HG02943 (cell line): ENCODE results near the gene NRARP.

Experiments
- ATAC-seq: cut with Tn5 transposase; IDR thresholded peaks from one replicate; pipeline ENCODE4 v1.9.1; 2021; ENCODE audit warnings: mild to moderate bottlenecking, low read depth, moderate library complexity; ENCODE audit not compliant: unreplicated experiment

Gene NRARP

DNA sequence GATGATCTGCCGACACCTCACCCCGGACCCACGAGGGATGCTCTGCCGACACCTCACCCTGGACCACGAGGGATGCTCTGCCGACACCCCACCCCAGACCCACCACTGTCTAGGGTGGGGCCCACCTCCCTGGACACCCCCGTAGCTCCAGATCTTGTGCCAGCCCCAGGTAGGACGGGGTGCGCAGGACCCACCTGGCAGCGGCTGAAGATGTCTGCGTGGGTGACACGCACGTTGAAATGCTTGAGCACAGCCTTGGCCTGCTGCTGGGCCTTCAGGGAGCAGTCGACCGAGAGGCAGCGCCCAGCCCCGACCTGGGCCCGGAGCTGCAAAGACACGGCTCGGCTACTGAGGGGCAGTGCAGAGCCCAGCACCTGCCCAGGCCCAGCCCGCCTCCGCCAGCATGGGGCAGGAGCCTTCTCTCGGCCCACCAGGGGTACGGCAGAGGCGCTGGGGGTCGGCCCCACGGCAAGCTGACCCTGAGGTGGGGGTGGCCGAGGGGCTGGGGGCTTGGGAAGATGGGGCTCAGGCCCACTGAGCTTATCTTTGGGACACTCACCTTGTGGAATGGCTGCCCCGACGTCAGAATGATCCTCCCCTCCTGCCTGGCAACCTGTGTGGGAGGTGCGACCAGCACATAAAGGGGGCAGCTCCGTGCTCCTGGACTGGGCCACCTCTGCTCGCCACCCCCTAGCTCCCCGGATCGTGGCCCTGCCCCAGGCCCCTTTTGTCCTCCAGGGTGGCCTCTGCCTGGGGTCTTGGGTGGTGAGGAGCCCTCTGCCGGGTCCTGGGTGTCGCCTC, 21.7 kb upstream of the NRARP start:
- ATAC-seq, result no peak

DNA sequence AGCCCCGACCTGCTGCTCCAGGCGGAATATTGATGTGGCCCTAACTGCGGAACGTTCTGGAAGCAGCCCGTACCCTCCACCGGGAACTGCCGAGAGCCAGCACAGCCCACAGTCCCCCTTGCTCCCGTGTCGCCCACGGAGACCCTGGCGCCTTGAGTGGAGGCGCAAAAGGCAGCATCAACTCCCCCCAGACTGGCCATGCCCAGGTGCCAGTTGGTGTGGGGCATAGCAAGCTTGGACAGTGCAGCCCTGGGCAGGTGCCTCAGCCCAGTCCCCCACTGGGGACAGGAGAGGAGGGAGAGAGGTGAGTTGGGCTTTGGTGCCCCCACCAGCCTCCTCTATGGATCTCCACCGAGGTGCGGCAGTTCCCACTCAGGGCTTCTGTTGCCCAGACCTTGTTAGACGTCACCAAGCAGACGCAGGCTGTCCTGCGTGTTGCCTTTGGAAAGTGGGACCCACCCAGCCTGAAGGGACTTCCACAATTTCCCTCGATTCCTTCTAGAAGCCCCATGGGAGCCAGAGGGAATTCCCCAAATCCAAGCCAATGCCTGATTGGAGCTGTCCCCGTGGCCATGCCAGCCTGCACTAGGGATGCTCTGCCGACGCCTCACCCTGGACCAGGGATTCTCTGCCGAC, 19.8 kb upstream of the NRARP start:
- ATAC-seq, result no peak

DNA sequence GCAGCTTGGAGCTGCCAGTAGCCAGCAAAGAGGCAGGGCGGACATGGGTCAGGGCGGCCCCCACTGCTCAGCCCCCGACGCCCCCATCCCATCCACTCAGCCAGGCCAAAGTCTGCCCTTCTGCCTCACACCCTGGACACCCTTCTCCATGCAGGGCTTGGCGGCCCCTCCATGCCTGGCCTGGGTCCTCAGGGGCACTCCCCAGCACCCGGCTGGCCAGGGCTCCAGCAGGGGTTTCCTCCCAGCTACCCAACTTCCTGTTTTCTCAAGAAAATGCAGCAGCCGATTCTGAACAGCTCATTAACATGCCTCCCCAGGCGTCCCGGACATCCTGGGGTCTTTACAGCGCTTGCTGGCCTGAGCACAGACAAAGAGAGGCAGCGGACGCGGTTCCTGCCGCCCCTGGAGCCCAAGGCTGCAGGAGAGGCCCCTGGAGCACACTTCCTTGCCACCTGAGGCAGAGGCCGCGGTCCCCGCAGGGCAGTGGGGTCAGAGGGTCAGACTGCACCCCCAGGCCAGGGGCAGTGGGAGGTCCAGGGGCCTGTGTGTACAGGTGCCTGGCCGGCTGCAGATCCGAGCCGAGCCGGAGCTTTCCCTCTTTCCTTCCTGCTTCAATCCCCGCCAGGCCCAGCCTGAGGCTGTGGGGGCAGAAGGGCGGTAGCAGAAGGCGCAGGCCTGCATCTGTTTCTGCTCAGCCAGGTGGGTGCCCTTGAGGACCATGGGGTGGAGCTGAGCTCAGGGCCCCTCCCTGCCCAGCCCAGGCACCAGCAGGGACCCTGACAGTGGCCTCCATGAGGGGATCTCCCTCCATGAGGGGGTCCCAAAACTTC, 18.7 kb upstream of the NRARP start:
- no peak for ATAC-seq

GRCh38 chr9:137319739-137320551, 17.9 kb upstream of the NRARP start:
- no peak for ATAC-seq

- ATAC-seq, result no peak
These were observed 17.1 kb upstream of the NRARP start for GRCh38 chr9:137319011-137319738.

- no peak for ATAC-seq
These were observed 16.5 kb upstream of the NRARP start for GRCh38 chr9:137318602-137319001.

- no peak for ATAC-seq
These were observed 15.8 kb upstream of the NRARP start for GRCh38 chr9:137317718-137318511.

DNA sequence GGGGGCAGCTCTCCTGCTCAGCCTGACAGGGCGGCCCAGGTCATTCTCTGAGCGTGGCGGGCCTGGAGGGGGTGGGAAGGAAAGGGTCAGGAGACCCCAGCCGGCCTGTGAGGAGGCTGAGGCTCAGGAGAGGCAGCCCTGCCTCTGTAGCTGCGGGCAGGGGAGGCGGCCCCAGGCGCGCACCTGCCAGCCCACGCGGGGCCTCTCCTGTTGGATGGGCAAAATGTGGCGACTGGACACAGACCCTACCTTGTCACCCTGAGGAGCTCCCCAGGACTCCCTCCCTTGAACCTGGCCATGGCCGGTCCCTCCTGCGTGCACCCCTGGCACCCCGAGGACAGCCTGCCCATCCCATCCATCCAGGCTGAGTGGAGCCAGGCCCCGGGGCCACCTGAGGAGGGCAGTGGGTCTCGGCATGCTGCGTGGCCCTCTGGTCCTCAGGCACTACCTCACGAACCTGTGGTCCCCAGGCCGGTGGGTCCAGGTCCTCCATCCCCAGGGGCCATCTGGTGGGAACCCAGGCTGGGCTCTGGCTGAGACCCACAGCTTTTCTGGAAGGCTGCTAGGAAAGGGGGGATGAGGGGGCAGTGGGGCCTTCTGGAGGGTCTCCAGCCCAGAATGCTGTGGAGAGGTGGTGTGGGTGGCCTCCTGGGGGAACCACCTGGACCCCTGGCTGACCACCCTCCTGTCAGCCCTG, 15.1 kb upstream of the NRARP start:
- ATAC-seq, result no peak

GRCh38 chr9:137316012-137316981, 14.2 kb upstream of the NRARP start:
- ATAC-seq, result no peak

- no peak for ATAC-seq
These were observed 13.5 kb upstream of the NRARP start for GRCh38 chr9:137315581-137316011.

DNA sequence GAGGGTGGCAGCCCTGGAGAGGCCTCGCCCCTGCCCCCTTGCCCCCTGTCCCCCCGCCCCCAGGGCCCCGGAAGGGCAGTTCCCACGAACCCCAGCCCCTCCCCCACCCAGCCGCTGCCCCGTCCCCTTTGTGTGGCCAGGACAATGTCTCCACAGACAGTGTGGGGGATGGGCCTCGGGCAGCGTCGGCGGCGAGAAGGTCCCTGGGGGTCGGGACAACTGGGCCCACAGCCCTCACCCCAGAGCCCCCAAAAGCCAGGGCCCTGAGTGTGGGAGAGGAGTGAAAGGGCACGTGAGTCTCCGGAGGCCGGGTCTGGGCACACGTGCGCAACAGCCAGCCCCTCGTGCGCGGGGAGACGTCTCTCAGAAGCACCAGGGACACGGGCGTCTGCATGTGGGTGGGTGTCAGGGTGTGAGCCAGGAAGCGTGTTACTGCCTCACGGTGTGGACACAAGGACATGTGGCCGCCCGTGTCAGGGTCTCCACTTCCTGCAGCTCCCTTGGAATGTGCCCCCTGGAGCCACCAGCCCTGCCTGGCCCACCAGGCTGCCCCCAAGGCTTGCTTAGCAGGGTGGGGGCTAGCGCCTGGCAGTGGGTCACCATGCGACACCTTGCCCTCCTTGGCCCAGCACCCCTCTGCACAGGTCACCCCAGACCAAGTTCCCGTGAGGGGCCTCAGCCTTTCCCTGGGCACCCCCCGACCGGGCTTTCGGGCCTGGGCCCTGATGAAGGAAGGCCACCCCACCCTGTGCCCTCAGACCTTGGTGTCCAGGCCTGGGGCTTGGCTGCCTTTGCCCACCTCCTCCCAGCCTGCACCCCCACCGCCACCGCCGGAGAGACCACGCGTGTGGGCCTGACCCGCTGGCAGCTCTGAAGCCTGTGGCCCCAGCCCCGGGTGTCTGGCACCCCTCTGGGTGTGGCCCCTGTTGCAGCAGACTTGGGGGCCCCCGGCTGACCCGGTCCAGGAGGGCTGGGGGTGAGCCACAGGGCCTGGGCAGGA, 12.8 kb upstream of the NRARP start:
- no peak for ATAC-seq

- ATAC-seq, result no peak
These were observed 12.0 kb upstream of the NRARP start for GRCh38 chr9:137313956-137314560.

DNA sequence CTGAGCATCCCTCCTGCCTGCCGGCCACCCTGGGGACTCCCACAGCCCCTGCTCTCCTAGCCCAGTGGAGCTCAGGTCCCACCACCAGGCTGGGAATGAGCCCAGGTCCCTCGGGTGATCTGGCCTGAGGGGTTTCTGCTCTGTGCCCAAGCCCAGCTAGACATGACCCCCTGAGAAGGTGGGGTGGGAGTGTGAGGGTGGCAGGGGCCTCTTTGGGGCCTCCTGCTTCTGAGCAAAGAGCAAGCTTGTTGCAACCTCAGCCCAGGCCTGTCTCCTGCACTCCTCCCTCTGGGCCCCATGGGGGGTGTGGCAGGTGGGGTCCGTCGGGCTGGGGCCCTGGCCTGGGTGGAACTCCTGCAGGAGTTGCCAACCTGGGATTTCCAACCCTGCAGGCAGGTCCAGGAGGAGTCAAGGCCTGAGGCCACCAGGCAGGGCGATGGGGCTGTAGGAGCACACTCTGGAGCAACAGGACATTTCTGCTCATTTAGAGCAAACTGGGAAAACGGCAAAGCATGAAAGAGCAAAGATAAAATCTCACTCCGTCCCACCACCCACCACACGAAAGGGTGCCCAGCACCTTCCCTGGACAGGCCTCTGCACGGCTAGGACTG, 11.4 kb upstream of the NRARP start:
- no peak for ATAC-seq

DNA sequence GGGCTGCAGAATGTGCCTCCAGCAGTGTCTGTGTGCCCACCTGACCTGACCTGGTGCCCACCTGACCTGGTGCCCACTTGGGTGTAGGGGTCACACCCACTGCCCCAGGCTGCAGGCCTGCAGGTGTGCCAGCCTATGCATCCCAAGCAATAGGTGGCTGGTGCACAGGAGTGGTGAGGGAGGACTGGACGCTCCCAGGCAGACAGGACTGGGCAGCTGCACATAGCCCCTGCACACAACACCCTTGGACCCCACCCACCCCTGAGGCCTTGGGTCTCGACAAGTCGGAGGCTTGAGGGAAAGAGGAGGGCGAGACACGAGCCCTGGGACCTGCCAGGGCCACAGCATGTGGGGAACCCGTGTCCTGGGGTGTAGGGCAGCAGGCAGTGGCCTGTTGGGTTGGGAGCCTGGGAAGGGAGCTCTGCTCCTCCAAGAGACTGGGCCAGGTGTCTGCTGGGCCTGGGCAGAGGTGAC, 10.8 kb upstream of the NRARP start:
- no peak for ATAC-seq
